IMR-90 (cell line): ENCODE results near the gene GABPB1. TPM values are rescaled to one million over a fixed set of nuclear protein-coding genes. Genes with fewer than 3 reads are reported as not detected.

Source experiments
- ATAC-seq: fragments of 200-7000 bp; cut with Tn5 transposase; 2 replicates; pipeline ENCODE4 v1.9.1; 2020; ENCODE audit warnings: low read depth, mild to moderate bottlenecking, moderate library complexity
- BruUV-seq: library from RNA; stranded (reverse); fragments of 400-500 nt; replicated peaks from 2 replicates; lab custom pipeline; 2021; lab: Mats Ljungman, UMichigan
- CTCF ChIA-PET: fragments of 300-600 bp; formaldehyde crosslinking; extraction: SDS; loops from one replicate; lab custom pipeline; 2021; ENCODE audit warnings: antibody characterized with exemption; lab: Yijun Ruan, JAX
- POLR2A ChIA-PET: fragments of 300-600 bp; sonication (Branson Sonifier 250); formaldehyde crosslinking; loops from one replicate; lab custom pipeline; 2022; ENCODE audit warnings: antibody characterized with exemption; ENCODE audit not compliant: unreplicated experiment; lab: Charles Lee
- DNase-seq: peaks from one replicate; pipeline ENCODE4 v3.0.0; 2013
- H2AFZ ChIP-seq: replicated peaks from 2 replicates; pipeline ENCODE3; 2013; ENCODE audit warnings: low read length, mild to moderate bottlenecking; ENCODE audit not compliant: poor library complexity
- H2AK5ac ChIP-seq: 2 replicates; pipeline ENCODE4 v1.6.1; 2013; ENCODE audit warnings: low read depth, low read length, inconsistent platforms
- H2AK9ac ChIP-seq: replicated peaks from 2 replicates; pipeline ENCODE3; 2013; ENCODE audit warnings: mild to moderate bottlenecking, low read depth, low read length, moderate library complexity; ENCODE audit not compliant: poor library complexity
- H2BK120ac ChIP-seq: 2 replicates; pipeline ENCODE4 v1.6.1; 2013; ENCODE audit warnings: low read depth, low read length, inconsistent platforms
- H2BK15ac ChIP-seq: 3 replicates; pipeline ENCODE4 v1.6.1; 2013; ENCODE audit warnings: low read depth, low read length, inconsistent platforms
- H2BK20ac ChIP-seq: 2 replicates; pipeline ENCODE4 v1.6.1; 2013; ENCODE audit warnings: low read depth, mild to moderate bottlenecking, inconsistent platforms, low read length, moderate library complexity
- H2BK5ac ChIP-seq: 2 replicates; pipeline ENCODE4 v1.6.1; 2013; ENCODE audit warnings: mild to moderate bottlenecking, low read depth, low read length, inconsistent platforms; ENCODE audit not compliant: poor library complexity, severe bottlenecking
- H3K14ac ChIP-seq: replicated peaks from 2 replicates; pipeline ENCODE4 v1.6.1; 2013; ENCODE audit warnings: low read depth, low read length, inconsistent platforms
- H3K18ac ChIP-seq: 2 replicates; pipeline ENCODE4 v1.6.1; 2013; ENCODE audit warnings: low read depth, low read length, control low read depth
- H3K23ac ChIP-seq: 2 replicates; pipeline ENCODE4 v1.6.1; 2013; ENCODE audit warnings: low read depth, low read length, inconsistent platforms
- H3K27ac ChIP-seq: 2 replicates; pipeline ENCODE4 v1.5.1; 2013; ENCODE audit warnings: mild to moderate bottlenecking, control low read depth, low read length; ENCODE audit not compliant: insufficient read depth
- H3K27me3 ChIP-seq: 2 replicates; pipeline ENCODE4 v1.6.1; 2013; ENCODE audit warnings: low read length; ENCODE audit not compliant: control insufficient read depth, insufficient read depth
- H3K36me3 ChIP-seq: 2 replicates; pipeline ENCODE4 v1.6.1; 2013; ENCODE audit warnings: low read length, mixed read lengths; ENCODE audit not compliant: control insufficient read depth, insufficient read depth
- H3K4ac ChIP-seq: 2 replicates; pipeline ENCODE4 v1.6.1; 2013; ENCODE audit warnings: low read depth, low read length, inconsistent platforms
- H3K4me1 ChIP-seq: 2 replicates; pipeline ENCODE4 v1.6.1; 2013; ENCODE audit warnings: low read length, mixed read lengths; ENCODE audit not compliant: control insufficient read depth, insufficient read depth
- H3K4me2 ChIP-seq: 2 replicates; pipeline ENCODE4 v1.6.1; 2013; ENCODE audit warnings: low read depth, mild to moderate bottlenecking, control low read depth, low read length, moderate library complexity
- H3K4me3 ChIP-seq: 2 replicates; pipeline ENCODE4 v1.5.1; 2013; ENCODE audit warnings: low read depth, mild to moderate bottlenecking, control low read depth, low read length, moderate library complexity; ENCODE audit not compliant: insufficient read depth
- H3K56ac ChIP-seq: 2 replicates; pipeline ENCODE4 v1.6.1; 2013; ENCODE audit warnings: low read length, inconsistent platforms; ENCODE audit not compliant: insufficient read depth; ENCODE audit errors: extremely low read depth
- H3K79me1 ChIP-seq, 2 experiments: 2 replicates each; pipeline ENCODE4 v1.6.1; 2013; ENCODE audit warnings: low read length in 2 of 2, inconsistent platforms in 1 of 2, low read depth in 1 of 2
- H3K9ac ChIP-seq: 2 replicates; pipeline ENCODE4 v1.6.1; 2013; ENCODE audit warnings: low read depth, low read length, control low read depth
- H3K9me1 ChIP-seq: 2 replicates; pipeline ENCODE4 v1.6.1; 2013; ENCODE audit warnings: low read length, inconsistent platforms; ENCODE audit not compliant: insufficient read depth
- H3K9me3 ChIP-seq: 2 replicates; pipeline ENCODE4 v1.6.1; 2013; ENCODE audit warnings: low read length; ENCODE audit not compliant: control insufficient read depth, insufficient read depth
- H4K20me1 ChIP-seq: 2 replicates; pipeline ENCODE4 v1.6.1; 2013; ENCODE audit warnings: low read length, inconsistent platforms; ENCODE audit not compliant: insufficient read depth
- H4K5ac ChIP-seq: 2 replicates; pipeline ENCODE4 v1.6.1; 2013; ENCODE audit warnings: mild to moderate bottlenecking, low read depth, low read length, control low read depth
- H4K8ac ChIP-seq, 2 experiments: 2 replicates each; pipeline ENCODE4 v1.6.1; 2013; ENCODE audit warnings: low read depth in 2 of 2, low read length in 2 of 2, control low read depth in 1 of 2, inconsistent platforms in 1 of 2
- H4K91ac ChIP-seq: 2 replicates; pipeline ENCODE4 v1.6.1; 2013; ENCODE audit warnings: low read depth, low read length, inconsistent platforms; ENCODE audit not compliant: insufficient read depth
- SMC3 ChIP-seq: fragments of 150-350 bp; IDR thresholded peaks from 2 replicates; pipeline ENCODE4 v1.6.1; 2016; ENCODE audit warnings: low read depth, mild to moderate bottlenecking, antibody characterized with exemption, low read length, moderate library complexity
- WGBS, 2 experiments: methylation state at CpG; one replicate each; pipeline versions ENCODE4 v1.1.5 to v1.1.7; 2013; ENCODE audit warnings: missing lambda C conversion rate in 2 of 2; ENCODE audit not compliant: insufficient read length in 1 of 2; ENCODE audit errors: extremely low coverage in 2 of 2; 5-methylcytosine and 5-hydroxymethylcytosine counted together
- dilution Hi-C: fragments of 300-500 bp; cut with HindIII; formaldehyde crosslinking; loops from one replicate; pipeline ENCODE4 v1.14.3; 2018; ENCODE audit warnings: low sequenced_read_pairs; ENCODE audit not compliant: unreplicated experiment
- in situ Hi-C: fragments of 300-500 bp; cut with MboI; formaldehyde crosslinking; loops from 3 replicates; pipeline ENCODE4 v1.14.3; 2019; ENCODE audit warnings: low sequenced_read_pairs, inconsistent platforms, mixed read lengths
- intact Hi-C: fragments of 100-400 bp; cut with micrococcal nuclease; formaldehyde crosslinking; loops from 2 replicates; pipeline ENCODE4 v1.10.0; 2022
- polyA plus RNA-seq, 3 experiments: library from polyadenylated mRNA; depleted of rRNA; stranded (reverse); fragments of >200 nt; gene quantifications; 2 replicates each; pipeline ENCODE4 v1.2.3, GENCODE V29; 2012; ENCODE audit warnings: low replicate concordance in 1 of 3
- total RNA-seq: library from RNA; depleted of rRNA; stranded (reverse); fragments of >200 nt; gene quantifications from 2 replicates; pipeline ENCODE4 v1.2.3, GENCODE V29; 2012

GABPB1 gene
- total and polyA plus RNA-seq, 2 of the 4 experiments (the other 2 are of a cell fraction) = 26.3 to 89.3 TPM

- H3K36me3 ChIP-seq = no peaks in the 10 kb centered on the region
- H4K5ac ChIP-seq = no peak overlapping the region
- no peak overlapping the region for H3K14ac ChIP-seq
- in situ Hi-C loops = no loop called here
- no peak for TF ChIP-seq SMC3
- no peaks in the 10 kb centered on the region for H4K20me1 ChIP-seq
- H4K8ac ChIP-seq = no peak overlapping the region
- no peaks in the 10 kb centered on the region for H3K27me3 ChIP-seq
- no peak overlapping the region for H2BK5ac ChIP-seq
- CTCF ChIA-PET = no interaction called here
- no peak overlapping the region for H2AFZ ChIP-seq
- no peaks in the 10 kb centered on the region for H3K79me1 ChIP-seq
- POLR2A ChIA-PET = no interaction called here
- DNase-seq (no peak), ATAC-seq (no peak)
- H3K27ac ChIP-seq = no peak overlapping the region
- no TSS peak for BruUV-seq
- no peak overlapping the region for H3K9ac ChIP-seq
- no peak overlapping the region for H3K18ac ChIP-seq
- peaks cover under 1% of the 10 kb centered on the region; the same call in 1 of the 2 replicates for H3K9me1 ChIP-seq
- WGBS, 2 experiments = no CpG with 5 or more reads among the region's 2 CpGs
- intact Hi-C loops = no loop called here
- no peak overlapping the region for H2BK120ac ChIP-seq
- H3K23ac ChIP-seq = no peak overlapping the region
- H2AK9ac ChIP-seq = no peak overlapping the region
- H2BK20ac ChIP-seq = no peak overlapping the region
- H4K91ac ChIP-seq = no peak overlapping the region
- no peaks in the 10 kb centered on the region for H3K4me1 ChIP-seq
- H3K9me3 ChIP-seq = no peaks in the 10 kb centered on the region
- no peak overlapping the region for H3K4me3 ChIP-seq
- H3K4ac ChIP-seq = no peak overlapping the region
- no peak overlapping the region for H2BK15ac ChIP-seq
- H2AK5ac ChIP-seq = no peak overlapping the region
- H3K4me2 ChIP-seq = no peak overlapping the region
- dilution Hi-C loops = no loop called here
- no peak overlapping the region for H3K56ac ChIP-seq
Observed at GRCh38 chr15:50232791-50233190, 122.2 kb downstream of the GABPB1 start.
